ENCODE results near the gene POLDIP2. TPM values are rescaled to one million over a fixed set of nuclear protein-coding genes. Genes with fewer than 3 reads are reported as not detected.

Gene POLDIP2
- total and polyA plus RNA-seq, 2 of the 13 experiments (the other 11 are each of a cell fraction or from before 2014, with no cell fraction given) = 85.9 to 114 TPM

- no TSS peak for BruUV-seq (replicated peaks)
Measured at GRCh38 chr17:28390563-28390962, 33.2 kb upstream of the POLDIP2 start.

DNA sequence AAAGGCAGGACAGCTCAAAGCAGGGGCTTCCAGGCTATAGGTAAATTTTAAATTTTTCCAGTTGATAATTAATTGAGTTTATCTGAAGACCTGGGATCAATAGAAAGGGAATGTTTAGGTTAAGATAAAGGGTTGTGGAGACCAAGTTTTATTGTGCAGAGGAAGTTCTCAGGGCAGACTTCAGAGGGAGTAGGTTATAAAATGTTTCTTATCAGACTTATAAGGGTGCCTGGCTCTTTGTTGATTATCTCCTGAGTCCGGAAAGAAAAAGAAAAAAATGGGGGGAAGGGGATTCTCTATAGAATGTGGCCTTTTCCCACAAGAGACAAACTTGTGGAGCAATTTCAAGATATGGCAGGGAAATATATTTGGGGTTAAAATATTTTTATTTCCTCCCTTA, 32.8 kb upstream of the POLDIP2 start:
- ChIA-PET POLR2A (no interaction called here), CTCF (ENCODE audit: low intra/inter-chr PET ratio, low total read pairs) (no interaction called here)
- Histone ChIP-seq H3K4me2 (ENCODE audit: low read depth, low read length) (no peak overlapping the region), H3K79me2 (ENCODE audit: insufficient read depth, low read length) (no peaks in the 10 kb centered on the region), H3K36me3 (replicated peaks in 1 of 2; ENCODE audit: control insufficient read depth in 1 of 2, insufficient read depth in 2 of 2, low read length in 2 of 2) (no peaks in the 10 kb centered on the region), H3K4me3 (replicated peaks in 1 of 3; ENCODE audit: insufficient read depth in 1 of 3, low read depth in 2 of 3, low read length in 3 of 3) (no peak overlapping the region), H3K9ac (ENCODE audit: insufficient read depth, low read depth, low read length) (no peak overlapping the region), H2AFZ (ENCODE audit: low read length) (no peak overlapping the region), H3K4me1 (ENCODE audit: insufficient read depth, low read length) (no peaks in the 10 kb centered on the region), H3K27me3 (ENCODE audit: control insufficient read depth in 1 of 2, insufficient read depth in 2 of 2, low read length in 2 of 2) (no peaks in the 10 kb centered on the region), H3K27ac (ENCODE audit: extremely low read length, insufficient read depth, low read length) (no peak overlapping the region), H4K20me1 (ENCODE audit: insufficient read depth, low read length) (no peaks in the 10 kb centered on the region), H3K9me3 (ENCODE audit: low read length) (no peaks in the 10 kb centered on the region)
- WGBS (ENCODE audit: low lambda C conversion rate) = 96% methylated on average over 1 of the region's 1 CpG
- intact Hi-C loops (cut with micrococcal nuclease; ENCODE audit: unreplicated experiment) = no loop called here
- no TSS peak for BruUV-seq (replicated peaks)
- ATAC-seq (no peak), DNase-seq (ENCODE audit: low spot score) (no peak), FAIRE-seq (no peak)
- in situ Hi-C loops (cut with HindIII; ENCODE audit: extremely low pct_ligation_motif_present, low pct_unique_long_range_greater_than_20kb) = no loop called here
- no peak for TF ChIP-seq MTF1 (CRISPR knock-in tag; IDR thresholded peaks at IDR 0.05)
- TF ChIP-seq STAT5B (CRISPR knock-in tag; IDR thresholded peaks at IDR 0.05) = no peak
- TF ChIP-seq POLR2AphosphoS5 (IDR thresholded peaks at IDR 0.05; ENCODE audit: low read depth, low read length) = no peak
- no peak for TF ChIP-seq ZNF720 (CRISPR knock-in tag; IDR thresholded peaks at IDR 0.05)
- no peak for TF ChIP-seq MTA3 (CRISPR knock-in tag; IDR thresholded peaks at IDR 0.05)
- no peak for TF ChIP-seq JUNB (CRISPR knock-in tag; IDR thresholded peaks at IDR 0.05; ENCODE audit: borderline replicate concordance)
- no peak for TF ChIP-seq GATAD1 (CRISPR knock-in tag; IDR thresholded peaks at IDR 0.05)
- TF ChIP-seq HMGA1 (CRISPR knock-in tag; conservative IDR thresholded peaks at IDR 0.05) = no peak
- TF ChIP-seq ZNF777 (CRISPR knock-in tag; IDR thresholded peaks at IDR 0.05) = no peak
- no peak for TF ChIP-seq RFXAP (CRISPR knock-in tag; IDR thresholded peaks at IDR 0.05; ENCODE audit: borderline replicate concordance)
- no peak for TF ChIP-seq ZBTB4 (CRISPR knock-in tag; IDR thresholded peaks at IDR 0.05; ENCODE audit: borderline replicate concordance)

More at GRCh38 chr17:28390563-28390962, 33.2 kb upstream of the POLDIP2 start:
- intact Hi-C loops (cut with micrococcal nuclease; ENCODE audit: unreplicated experiment) = no loop called here
- WGBS (ENCODE audit: low lambda C conversion rate) = 94% methylated on average over 2 of the region's 2 CpGs
- no peaks in the 10 kb centered on the region for H3K79me2 ChIP-seq (ENCODE audit: insufficient read depth, low read length)
- no peak for FAIRE-seq
- H3K27ac ChIP-seq (ENCODE audit: extremely low read length, insufficient read depth, low read length) = no peak overlapping the region
- no peaks in the 10 kb centered on the region for H4K20me1 ChIP-seq (ENCODE audit: insufficient read depth, low read length)
- no peak overlapping the region for H3K9ac ChIP-seq (ENCODE audit: insufficient read depth, low read depth, low read length)
- no peak for ATAC-seq
- H3K4me2 ChIP-seq (ENCODE audit: low read depth, low read length) = no peak overlapping the region
- no peaks in the 10 kb centered on the region for H3K9me3 ChIP-seq (ENCODE audit: low read length)
- H3K36me3 ChIP-seq (replicated peaks in 1 of 2; ENCODE audit: control insufficient read depth in 1 of 2, insufficient read depth in 2 of 2, low read length in 2 of 2) = no peaks in the 10 kb centered on the region
- no peak for TF ChIP-seq AGO2 (optimal IDR thresholded peaks at IDR 0.05; ENCODE audit: low read depth, low read length)
- TF ChIP-seq, protein P1, sequence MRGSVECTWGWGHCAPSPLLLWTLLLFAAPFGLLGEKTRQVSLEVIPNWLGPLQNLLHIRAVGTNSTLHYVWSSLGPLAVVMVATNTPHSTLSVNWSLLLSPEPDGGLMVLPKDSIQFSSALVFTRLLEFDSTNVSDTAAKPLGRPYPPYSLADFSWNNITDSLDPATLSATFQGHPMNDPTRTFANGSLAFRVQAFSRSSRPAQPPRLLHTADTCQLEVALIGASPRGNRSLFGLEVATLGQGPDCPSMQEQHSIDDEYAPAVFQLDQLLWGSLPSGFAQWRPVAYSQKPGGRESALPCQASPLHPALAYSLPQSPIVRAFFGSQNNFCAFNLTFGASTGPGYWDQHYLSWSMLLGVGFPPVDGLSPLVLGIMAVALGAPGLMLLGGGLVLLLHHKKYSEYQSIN (CRISPR knock-in tag; IDR thresholded peaks at IDR 0.05; ENCODE audit: borderline replicate concordance) = no peak
- in situ Hi-C loops (cut with HindIII; ENCODE audit: extremely low pct_ligation_motif_present, low pct_unique_long_range_greater_than_20kb) = no loop called here
- no peak for DNase-seq (ENCODE audit: low spot score)
- H2AFZ ChIP-seq (ENCODE audit: low read length) = no peak overlapping the region
- CTCF ChIA-PET (ENCODE audit: low intra/inter-chr PET ratio, low total read pairs) = no interaction called here
- POLR2A ChIA-PET = no interaction called here
- no peaks in the 10 kb centered on the region for H3K27me3 ChIP-seq (ENCODE audit: control insufficient read depth in 1 of 2, insufficient read depth in 2 of 2, low read length in 2 of 2)
- no peak overlapping the region for H3K4me3 ChIP-seq (replicated peaks in 1 of 3; ENCODE audit: insufficient read depth in 1 of 3, low read depth in 2 of 3, low read length in 3 of 3)
- H3K4me1 ChIP-seq (ENCODE audit: insufficient read depth, low read length) = no peaks in the 10 kb centered on the region
